ENCODE results near the gene PIGO. TPM values are rescaled to one million over a fixed set of nuclear protein-coding genes. Genes with fewer than 3 reads are reported as not detected.

The PIGO gene
- total and polyA plus RNA-seq, 2 experiments from 2014 or later, result 11.2 to 18.9 TPM

DNA sequence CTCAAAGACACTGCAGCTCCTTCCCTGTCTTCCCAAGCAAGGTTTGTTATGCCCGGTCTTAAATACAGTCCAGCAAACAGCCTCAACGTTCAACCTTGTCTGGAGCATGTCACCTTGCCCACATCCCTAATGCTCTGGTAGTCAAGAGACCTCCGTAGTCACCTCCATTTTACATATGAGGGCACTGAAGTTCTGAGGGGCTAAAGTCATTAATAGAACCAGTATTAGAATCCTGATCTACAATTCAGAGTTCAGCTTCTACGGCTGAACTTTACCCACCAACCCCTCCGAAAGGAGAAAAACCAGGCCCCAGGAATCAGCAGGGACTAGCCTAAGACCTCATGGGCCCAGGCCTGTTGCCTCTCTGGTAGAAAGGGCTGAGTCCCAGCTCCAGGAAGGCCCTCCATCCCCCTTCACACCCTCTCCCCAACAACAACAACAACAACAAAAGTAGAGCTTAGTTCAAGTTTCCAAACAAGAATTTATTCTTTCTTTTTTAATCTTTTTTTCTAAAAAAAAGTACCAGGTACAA lies 7.3 kb upstream of the PIGO start:
- Histone ChIP-seq H3K4me3 (peak overlapping the region; percentile 74), H3K4me2 (peak overlapping the region; percentile 81), H2AFZ (no peak overlapping the region), H3K27ac (ENCODE audit: low read depth) (peak overlapping the region; percentile 78; the same call in 1 of the 2 replicates), H3K27me3 (ENCODE audit: insufficient read depth) (no peaks in the 10 kb centered on the region), H4K20me1 (replicated peaks; ENCODE audit: insufficient read depth) (no peaks in the 10 kb centered on the region), H3F3A (replicated peaks; ENCODE audit: low read depth) (peaks cover 7% of the 10 kb centered on the region), H3K4me1 (ENCODE audit: insufficient read depth) (peaks cover 11% of the 10 kb centered on the region), H3K9me2 (ENCODE audit: insufficient read depth) (no peaks in the 10 kb centered on the region), H3K36me3 (ENCODE audit: insufficient read depth) (peaks cover 3% of the 10 kb centered on the region; the same call in 1 of the 2 replicates), H3K79me2 (replicated peaks; ENCODE audit: insufficient read depth) (peaks cover 17% of the 10 kb centered on the region)
- DNase-seq (ENCODE audit: low spot score) (no peak), ATAC-seq (no peak; the same call in 2 of the 3 replicates)
- peaks cover 18% of the 10 kb centered on the region for H3K4me1 Mint-ChIP-seq
- peaks cover 43% of the 10 kb centered on the region for H3K36me3 Mint-ChIP-seq (ENCODE audit: low read depth)
- peak overlapping the region; percentile 96 for H3K4me3 Mint-ChIP-seq
- H3K27me3 Mint-ChIP-seq (ENCODE audit: insufficient read depth, low read depth, poor library complexity), result peaks cover 21% of the 10 kb centered on the region
- TF ChIP-seq STAT1 (IDR thresholded peaks at IDR 0.05; ENCODE audit: unreplicated experiment) (no peak), EZH2 (IDR thresholded peaks at IDR 0.05; ENCODE audit: low read depth, unreplicated experiment) (no peak), ZNF331 (CRISPR knock-in tag; IDR thresholded peaks at IDR 0.05; ENCODE audit: low read depth) (no peak), POLR2AphosphoS5 (IDR thresholded peaks at IDR 0.05; ENCODE audit: low read depth) (no peak), JUNB (IDR thresholded peaks at IDR 0.05; ENCODE audit: unreplicated experiment) (no peak), ZNF114 (CRISPR knock-in tag; IDR thresholded peaks at IDR 0.05) (no peak), NANOG (IDR thresholded peaks at IDR 0.05; ENCODE audit: borderline replicate concordance) (no peak), EZH2phosphoT487 (IDR thresholded peaks at IDR 0.05; ENCODE audit: unreplicated experiment) (no peak)
- TF ChIP-seq, protein P1, sequence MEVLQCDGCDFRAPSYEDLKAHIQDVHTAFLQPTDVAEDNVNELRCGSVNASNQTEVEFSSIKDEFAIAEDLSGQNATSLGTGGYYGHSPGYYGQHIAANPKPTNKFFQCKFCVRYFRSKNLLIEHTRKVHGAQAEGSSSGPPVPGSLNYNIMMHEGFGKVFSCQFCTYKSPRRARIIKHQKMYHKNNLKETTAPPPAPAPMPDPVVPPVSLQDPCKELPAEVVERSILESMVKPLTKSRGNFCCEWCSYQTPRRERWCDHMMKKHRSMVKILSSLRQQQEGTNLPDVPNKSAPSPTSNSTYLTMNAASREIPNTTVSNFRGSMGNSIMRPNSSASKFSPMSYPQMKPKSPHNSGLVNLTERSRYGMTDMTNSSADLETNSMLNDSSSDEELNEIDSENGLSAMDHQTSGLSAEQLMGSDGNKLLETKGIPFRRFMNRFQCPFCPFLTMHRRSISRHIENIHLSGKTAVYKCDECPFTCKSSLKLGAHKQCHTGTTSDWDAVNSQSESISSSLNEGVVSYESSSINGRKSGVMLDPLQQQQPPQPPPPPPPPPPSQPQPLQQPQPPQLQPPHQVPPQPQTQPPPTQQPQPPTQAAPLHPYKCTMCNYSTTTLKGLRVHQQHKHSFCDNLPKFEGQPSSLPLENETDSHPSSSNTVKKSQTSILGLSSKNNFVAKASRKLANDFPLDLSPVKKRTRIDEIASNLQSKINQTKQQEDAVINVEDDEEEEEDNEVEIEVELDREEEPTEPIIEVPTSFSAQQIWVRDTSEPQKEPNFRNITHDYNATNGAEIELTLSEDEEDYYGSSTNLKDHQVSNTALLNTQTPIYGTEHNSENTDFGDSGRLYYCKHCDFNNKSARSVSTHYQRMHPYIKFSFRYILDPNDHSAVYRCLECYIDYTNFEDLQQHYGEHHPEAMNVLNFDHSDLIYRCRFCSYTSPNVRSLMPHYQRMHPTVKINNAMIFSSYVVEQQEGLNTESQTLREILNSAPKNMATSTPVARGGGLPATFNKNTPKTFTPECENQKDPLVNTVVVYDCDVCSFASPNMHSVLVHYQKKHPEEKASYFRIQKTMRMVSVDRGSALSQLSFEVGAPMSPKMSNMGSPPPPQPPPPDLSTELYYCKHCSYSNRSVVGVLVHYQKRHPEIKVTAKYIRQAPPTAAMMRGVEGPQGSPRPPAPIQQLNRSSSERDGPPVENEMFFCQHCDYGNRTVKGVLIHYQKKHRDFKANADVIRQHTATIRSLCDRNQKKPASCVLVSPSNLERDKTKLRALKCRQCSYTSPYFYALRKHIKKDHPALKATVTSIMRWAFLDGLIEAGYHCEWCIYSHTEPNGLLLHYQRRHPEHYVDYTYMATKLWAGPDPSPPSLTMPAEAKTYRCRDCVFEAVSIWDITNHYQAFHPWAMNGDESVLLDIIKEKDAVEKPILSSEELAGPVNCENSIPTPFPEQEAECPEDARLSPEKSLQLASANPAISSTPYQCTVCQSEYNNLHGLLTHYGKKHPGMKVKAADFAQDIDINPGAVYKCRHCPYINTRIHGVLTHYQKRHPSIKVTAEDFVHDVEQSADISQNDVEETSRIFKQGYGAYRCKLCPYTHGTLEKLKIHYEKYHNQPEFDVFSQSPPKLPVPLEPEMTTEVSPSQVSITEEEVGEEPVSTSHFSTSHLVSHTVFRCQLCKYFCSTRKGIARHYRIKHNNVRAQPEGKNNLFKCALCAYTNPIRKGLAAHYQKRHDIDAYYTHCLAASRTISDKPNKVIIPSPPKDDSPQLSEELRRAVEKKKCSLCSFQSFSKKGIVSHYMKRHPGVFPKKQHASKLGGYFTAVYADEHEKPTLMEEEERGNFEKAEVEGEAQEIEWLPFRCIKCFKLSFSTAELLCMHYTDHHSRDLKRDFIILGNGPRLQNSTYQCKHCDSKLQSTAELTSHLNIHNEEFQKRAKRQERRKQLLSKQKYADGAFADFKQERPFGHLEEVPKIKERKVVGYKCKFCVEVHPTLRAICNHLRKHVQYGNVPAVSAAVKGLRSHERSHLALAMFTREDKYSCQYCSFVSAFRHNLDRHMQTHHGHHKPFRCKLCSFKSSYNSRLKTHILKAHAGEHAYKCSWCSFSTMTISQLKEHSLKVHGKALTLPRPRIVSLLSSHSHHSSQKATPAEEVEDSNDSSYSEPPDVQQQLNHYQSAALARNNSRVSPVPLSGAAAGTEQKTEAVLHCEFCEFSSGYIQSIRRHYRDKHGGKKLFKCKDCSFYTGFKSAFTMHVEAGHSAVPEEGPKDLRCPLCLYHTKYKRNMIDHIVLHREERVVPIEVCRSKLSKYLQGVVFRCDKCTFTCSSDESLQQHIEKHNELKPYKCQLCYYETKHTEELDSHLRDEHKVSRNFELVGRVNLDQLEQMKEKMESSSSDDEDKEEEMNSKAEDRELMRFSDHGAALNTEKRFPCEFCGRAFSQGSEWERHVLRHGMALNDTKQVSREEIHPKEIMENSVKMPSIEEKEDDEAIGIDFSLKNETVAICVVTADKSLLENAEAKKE (CRISPR knock-in tag; IDR thresholded peaks at IDR 0.05), result no peak
- TF ChIP-seq, protein P2, sequence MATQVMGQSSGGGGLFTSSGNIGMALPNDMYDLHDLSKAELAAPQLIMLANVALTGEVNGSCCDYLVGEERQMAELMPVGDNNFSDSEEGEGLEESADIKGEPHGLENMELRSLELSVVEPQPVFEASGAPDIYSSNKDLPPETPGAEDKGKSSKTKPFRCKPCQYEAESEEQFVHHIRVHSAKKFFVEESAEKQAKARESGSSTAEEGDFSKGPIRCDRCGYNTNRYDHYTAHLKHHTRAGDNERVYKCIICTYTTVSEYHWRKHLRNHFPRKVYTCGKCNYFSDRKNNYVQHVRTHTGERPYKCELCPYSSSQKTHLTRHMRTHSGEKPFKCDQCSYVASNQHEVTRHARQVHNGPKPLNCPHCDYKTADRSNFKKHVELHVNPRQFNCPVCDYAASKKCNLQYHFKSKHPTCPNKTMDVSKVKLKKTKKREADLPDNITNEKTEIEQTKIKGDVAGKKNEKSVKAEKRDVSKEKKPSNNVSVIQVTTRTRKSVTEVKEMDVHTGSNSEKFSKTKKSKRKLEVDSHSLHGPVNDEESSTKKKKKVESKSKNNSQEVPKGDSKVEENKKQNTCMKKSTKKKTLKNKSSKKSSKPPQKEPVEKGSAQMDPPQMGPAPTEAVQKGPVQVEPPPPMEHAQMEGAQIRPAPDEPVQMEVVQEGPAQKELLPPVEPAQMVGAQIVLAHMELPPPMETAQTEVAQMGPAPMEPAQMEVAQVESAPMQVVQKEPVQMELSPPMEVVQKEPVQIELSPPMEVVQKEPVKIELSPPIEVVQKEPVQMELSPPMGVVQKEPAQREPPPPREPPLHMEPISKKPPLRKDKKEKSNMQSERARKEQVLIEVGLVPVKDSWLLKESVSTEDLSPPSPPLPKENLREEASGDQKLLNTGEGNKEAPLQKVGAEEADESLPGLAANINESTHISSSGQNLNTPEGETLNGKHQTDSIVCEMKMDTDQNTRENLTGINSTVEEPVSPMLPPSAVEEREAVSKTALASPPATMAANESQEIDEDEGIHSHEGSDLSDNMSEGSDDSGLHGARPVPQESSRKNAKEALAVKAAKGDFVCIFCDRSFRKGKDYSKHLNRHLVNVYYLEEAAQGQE (IDR thresholded peaks at IDR 0.05; ENCODE audit: unreplicated experiment), result no peak
- TF ChIP-seq, protein P3, sequence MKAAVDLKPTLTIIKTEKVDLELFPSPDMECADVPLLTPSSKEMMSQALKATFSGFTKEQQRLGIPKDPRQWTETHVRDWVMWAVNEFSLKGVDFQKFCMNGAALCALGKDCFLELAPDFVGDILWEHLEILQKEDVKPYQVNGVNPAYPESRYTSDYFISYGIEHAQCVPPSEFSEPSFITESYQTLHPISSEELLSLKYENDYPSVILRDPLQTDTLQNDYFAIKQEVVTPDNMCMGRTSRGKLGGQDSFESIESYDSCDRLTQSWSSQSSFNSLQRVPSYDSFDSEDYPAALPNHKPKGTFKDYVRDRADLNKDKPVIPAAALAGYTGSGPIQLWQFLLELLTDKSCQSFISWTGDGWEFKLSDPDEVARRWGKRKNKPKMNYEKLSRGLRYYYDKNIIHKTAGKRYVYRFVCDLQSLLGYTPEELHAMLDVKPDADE (IDR thresholded peaks at IDR 0.05), result no peak
- H3K27ac Mint-ChIP-seq, result peak overlapping the region; percentile 99
- no peaks in the 10 kb centered on the region for H3K9me3 Mint-ChIP-seq

Data from GM23338 (cell line).